NCI-H526 (cell line): ENCODE results near the gene CASP4.

Experiments used
- DNase-seq, 2 experiments: peaks; one replicate each; lab custom pipeline; 2025; lab: John Stamatoyannopoulos, UW

The CASP4 gene

DNA sequence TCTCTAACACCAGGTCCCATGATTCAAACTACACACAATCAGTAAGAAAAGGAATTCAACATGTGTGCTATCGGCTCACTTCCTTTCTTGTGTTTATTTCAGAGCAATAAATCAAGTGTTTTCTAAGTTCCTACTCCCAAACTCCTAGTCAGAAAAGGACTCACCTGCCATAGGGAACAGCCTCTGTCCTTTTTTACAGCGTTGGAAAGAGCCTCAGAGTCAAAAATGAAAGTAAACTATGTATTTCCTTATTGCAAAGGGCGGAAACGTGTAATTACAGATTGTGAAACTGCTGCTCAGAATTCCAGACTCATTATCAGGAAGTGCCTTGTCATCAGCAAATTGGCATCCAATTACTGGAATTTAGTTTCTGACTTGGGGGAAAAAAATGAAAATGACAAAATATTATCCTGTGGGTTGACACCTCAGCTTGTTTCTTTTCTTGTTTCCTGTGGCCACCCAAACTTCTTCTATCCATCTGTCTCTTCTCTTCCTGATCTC, at the start of gene CASP4:
TSS of gene CASP4 (minus strand) at position 220 of the 501 bp plus-strand sequence. CDS start at position 171, 49 bp downstream.
- peak in 1 of 2 experiments; percentile 13 for DNase-seq

DNA sequence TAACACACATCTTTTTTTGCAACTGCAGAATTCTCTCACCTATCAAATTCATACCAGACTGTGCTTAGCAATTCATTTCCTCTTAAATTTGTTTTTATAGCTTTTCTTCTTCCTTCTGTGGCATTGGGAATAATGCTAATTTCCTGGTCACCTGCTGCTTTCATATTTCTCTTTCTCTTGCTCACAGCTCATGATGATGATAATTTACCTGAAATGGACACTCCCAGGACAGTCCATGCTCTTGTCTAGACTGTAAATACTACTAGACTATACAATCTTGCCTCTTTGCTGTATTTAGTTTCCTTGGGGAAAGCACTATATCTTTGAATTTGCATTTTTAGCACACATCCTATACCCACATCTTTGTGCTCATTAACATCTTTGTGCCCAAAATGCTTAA, 39.1 kb upstream of the CASP4 start:
- DNase-seq, result no peak

DNA sequence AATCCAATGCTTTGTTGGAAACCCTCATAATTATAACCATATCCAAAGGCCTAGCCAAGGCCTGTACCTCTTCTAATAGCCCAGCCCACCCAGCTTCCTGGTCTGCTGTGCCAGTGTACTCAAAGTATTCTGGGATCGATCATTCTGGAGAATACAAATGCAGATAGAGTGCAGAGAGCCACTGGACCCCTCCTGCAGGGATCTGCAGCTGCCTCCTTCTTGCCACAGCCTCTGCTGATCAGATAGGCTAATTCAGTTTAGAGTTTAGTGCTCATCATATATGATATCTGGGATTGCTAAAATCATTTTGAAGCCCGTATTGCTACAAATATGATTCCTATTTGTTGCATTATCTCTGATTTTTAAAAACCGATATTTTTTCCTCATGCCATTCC, 37.1 kb upstream of the CASP4 start:
- no peak for DNase-seq

DNA sequence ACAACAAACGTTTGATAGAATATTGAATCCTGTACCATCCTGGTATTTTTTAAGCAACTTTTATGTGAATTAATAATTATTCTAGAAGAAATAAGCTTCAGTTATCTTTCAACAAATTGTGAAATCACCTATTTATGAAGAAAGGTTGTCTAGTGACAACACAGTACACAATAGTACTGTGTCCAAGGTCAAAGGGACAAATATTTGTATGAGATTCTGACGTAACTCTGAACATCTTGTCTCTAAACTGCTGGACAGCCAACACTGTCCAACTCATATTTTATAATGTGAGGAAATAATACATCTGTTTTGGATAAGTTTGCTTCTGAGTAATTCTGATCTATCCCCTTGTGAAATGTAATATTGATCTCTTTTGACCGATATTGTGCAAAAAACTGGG, 35.6 kb upstream of the CASP4 start:
- no peak for DNase-seq

DNA sequence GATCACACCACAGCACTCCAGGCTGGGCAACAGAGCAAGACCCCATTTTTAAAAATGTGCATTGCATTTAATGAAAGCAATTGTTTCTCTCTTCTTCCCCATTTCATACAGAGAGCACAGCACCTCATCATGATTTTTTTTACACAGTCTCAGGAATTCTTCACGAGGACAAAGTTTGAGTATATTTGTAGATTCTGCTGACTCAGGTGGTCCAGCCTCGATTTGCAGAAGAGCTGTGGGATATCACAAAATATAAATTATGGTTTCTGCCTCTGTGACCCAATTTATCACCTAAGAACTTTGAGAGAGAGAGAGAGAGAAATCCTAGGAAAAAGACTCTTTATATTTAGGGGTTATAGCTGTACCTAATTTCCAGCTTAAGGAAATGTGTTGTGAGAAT, 34.8 kb upstream of the CASP4 start:
- no peak for DNase-seq

DNA sequence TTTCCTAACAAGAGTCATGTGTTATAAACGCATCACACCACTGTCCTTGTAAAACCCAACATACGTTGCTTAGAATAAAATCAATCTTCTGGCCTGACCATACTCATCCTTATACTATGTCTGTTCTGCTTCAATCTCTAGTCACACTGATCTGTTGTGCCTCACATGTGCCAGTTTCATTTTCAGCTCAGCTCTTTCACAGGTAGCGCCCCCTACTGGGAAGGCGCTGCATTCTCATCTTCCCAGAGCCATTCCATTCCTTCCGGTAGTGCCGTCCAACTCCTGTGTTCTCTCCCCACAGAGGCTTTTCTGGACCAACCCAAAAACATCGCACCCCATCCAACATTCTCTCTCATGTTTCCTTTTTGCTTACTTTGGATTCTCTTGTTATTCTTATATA, 32.4 kb upstream of the CASP4 start:
- peak in 1 of 2 experiments; percentile 43 for DNase-seq

DNA sequence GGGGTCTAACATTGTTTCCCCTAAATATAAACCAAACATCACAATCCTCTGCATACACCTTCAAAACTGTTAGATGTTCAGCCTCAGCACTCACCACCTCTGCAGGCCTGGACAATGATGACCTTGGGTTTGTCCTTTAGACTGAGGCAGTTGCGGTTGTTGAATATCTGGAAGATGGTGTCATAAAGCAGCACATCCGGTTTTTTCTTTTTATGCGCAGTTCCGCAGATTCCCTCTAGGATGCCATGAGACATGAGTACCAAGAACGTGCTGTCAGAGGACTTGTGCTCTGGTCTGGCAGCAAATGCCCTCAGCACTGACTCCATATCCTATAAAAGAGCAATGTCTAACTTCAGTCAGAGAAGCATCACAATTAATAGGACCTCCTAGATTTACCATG, 31.8 kb upstream of the CASP4 start:
- peak; percentile 8 to 49 for DNase-seq

DNA sequence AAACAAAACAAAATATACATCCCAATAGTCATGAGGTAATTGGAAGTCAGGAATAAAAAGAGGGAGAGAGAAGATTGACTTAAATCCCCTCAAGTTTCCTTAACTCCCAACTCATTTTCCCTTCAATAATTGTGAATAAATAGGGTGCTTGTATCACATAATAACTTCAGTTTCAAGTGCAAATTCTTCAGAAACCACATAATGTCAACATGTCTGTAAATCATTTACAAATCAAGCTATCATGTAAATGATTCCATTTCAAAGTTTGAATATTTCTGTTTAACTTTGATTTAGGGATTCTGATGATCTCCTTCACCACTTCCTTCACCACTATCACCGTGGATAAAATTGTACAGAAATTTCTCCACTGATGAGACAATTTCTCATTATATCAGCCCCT, 31.3 kb upstream of the CASP4 start:
- DNase-seq, result no peak

DNA sequence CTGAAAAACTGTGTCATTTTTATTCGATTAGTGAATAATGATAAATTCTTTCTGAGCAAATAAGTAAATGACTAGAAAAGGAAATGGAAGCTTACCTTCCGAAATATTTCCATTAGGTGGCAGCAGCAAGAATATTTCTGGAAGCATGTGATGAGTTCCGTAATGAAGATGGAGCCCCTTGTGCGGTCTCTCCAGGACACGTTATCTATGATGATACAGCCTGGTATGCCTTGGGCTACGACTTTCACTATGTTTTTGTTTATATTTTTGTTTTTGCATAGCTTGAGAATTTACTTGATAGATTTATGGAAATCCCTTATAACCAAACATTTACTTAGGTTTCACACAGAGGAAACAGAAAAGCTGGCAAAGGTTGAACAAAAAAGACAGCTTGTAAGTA, 28.9 kb upstream of the CASP4 start:
- DNase-seq, result peak in 1 of 2 experiments; percentile 29

DNA sequence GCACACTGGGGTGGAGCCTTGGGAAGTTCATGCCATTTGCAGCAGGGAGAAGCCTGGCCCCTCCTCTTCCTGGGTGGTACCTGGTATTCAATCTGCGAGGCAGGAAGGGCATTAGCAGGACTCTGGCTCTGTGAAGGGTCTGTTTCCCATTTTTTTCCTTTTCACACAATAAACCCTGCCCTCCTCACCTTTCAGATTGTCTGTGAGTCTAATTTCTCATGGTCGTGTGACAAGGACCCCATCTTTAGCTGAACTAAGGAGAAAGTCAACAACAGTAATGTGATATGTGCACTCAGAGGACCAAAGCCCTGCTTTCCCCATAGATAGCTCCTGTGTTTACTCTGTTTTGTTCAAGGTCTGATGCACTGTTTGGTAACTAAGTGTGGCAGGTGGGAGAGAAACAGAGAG, 26.6 kb upstream of the CASP4 start:
- DNase-seq, result no peak

DNA sequence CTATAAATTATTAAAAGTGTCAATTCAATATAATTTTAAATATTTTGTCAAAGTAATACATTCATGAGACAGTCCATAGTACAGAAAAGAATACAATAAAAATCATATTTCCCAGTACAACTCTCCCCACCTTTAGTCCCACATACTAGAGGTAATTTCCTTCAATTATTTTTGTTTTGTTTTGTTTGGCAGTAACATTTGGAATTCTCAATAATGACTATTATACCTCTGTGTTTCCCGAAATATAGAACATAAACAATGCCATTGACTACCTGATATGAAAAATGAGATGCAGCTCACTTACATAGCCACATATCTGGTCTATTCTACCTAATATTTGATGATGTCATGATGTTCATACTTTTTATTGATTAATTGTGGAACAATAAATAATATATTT, 24.4 kb upstream of the CASP4 start:
- no peak for DNase-seq

DNA sequence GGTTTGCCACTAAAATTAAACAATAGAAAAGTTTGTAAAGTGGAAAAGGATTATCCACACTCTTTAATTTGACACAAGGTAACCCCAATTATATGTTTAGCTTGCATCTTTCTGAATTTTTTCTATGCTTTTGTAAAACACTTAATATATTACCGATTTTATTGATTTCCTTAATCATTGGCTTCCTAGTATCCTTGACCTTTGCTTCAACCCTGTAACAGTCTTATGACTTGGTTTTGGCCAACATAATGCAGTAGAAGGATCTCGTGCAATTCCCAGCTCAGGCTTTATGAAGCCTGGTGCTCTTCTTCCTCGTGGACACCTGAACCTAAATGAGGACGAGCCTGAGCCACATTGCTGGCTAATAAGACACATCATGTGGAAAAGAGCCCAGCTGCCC, 23.6 kb upstream of the CASP4 start:
- no peak for DNase-seq

DNA sequence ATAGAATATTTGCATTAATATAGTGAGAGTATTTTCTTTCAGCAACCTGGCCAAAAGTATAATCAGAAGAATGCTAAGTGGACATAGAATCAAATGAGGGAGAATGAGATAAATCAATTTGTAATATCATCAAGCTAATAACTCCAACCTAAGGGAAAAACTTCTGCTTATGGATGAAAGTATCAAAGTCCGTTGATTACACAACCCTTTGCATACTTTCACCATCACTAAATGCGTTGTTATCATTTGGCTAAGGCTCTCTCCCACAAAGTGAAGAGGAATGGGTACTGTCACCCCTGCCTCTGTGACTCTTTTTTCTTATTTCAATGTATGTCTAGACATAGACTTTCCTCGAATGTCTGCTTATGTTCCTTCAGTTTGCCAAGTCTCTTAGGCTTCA, 16.4 kb upstream of the CASP4 start:
- no peak for DNase-seq

DNA sequence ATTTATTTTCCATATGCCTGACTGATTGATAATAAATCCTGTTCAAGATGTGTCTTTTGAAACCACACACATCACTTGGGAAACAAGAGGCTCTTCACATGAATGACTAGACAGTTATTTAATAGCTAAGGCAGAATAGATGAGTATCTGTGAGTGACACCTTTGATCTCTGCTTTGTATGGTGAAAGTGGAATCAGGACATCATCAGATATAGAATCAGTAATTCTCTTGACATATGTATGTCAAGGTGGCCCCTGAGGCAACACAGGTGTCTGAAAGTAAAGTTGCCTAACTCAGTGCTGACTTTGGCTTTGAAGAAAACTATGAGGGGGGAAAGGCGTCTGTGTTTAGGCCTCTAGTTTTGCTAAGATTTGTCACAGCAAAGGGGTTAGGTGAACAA, 11.5 kb upstream of the CASP4 start:
- DNase-seq, result no peak

DNA sequence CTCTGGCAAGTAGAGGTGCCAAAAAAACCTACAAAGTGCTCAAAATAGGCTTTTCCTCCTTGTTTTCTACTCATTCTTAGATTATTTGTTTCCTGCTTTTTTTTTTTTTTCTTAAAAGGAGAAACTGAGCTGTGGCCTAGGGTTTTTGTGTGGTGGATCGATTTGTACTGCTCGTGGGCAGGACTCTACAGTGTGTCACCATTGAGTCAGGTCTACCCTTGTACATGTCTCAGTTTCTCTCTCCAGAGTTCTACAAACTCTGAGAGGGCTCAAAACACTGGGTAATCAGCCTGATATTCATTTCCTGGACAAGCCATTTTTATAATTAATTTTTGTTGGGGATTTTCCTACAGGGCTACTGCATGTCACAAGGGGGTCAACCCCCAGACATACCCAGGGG, 5.2 kb upstream of the CASP4 start:
- DNase-seq, result no peak

DNA sequence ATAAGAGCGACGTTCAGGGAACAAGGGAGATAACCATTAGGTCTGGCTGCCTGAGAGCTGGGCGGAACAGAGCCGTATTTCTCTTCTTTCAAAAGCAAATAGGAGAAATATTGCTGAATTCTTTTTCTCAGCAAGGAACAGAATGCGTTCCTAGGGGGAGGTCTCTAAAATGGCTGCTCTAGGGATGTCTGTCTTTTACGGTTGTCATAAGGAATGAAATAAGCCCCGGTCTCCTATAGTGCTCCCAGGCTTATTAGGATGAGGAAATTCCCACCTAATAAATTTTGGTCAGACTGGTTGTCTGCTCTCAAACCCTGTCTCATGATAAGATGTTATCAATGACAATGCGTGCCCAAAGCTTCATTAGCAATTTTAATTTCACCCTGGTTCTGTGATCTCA, 4.5 kb upstream of the CASP4 start:
- DNase-seq, result peak in 1 of 2 experiments; percentile 4

DNA sequence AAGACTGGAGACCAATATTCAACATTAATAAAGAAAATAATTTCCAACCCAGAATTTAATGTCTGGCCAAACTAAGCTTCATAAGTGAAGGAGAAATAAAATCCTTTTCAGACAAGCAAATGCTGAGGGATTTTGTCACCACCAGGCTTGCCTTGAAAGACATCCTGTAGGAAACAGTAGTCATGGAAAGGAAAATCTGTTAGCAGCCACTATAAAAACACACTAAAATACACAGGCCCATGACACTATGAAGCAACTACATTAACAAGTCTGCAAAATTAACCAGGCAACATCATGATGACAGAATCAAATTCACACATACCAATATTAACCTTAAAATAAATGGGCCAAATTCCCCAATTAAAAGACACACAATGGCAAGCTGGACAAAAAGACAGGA, 2.4 kb upstream of the CASP4 start:
- DNase-seq, result no peak

DNA sequence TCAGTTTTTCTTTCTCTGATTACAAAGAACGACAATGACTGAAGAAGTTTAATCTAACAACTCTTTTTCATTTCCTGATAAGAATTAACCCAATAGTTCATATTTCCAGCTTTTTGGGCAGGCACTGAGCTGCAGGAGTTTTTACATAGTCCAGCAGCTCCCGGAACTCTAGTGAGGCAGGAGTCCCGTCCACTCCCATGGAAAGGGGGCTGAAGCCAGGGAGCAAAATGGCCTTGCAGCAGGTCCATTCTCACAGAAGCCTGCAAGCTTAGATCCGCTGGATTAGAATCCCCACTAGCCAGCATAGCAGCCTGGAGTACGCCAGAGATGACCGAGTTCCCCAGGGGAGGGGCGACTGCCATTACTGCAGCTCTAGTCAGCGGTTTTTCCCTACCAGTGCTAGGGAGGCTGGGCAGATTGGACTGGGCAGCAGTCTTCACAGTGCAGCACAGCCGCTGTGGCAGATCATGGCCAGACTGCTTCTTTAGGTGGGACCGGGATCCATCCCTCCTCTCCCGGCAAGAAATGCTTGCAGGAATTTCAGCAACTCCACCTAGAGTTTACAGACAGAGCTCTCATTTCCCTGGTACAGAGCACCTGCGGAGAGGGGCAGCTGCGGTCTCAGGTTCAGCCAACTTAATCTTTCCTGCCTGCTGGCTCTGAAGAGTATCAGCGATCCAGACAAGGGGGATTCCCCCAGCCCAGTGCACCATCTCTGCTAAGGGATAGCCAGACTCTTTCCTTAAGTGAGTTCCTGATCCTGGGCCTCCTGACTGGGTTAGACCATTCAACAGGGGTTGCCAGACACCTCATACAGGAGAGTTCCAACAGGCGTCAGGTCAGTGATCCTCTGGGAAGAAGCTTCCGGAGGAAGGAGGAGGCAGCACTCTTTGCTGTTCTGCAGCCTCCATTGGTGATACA, 742 bp upstream of the CASP4 start:
- peak in 1 of 2 experiments; percentile 29 for DNase-seq

DNA sequence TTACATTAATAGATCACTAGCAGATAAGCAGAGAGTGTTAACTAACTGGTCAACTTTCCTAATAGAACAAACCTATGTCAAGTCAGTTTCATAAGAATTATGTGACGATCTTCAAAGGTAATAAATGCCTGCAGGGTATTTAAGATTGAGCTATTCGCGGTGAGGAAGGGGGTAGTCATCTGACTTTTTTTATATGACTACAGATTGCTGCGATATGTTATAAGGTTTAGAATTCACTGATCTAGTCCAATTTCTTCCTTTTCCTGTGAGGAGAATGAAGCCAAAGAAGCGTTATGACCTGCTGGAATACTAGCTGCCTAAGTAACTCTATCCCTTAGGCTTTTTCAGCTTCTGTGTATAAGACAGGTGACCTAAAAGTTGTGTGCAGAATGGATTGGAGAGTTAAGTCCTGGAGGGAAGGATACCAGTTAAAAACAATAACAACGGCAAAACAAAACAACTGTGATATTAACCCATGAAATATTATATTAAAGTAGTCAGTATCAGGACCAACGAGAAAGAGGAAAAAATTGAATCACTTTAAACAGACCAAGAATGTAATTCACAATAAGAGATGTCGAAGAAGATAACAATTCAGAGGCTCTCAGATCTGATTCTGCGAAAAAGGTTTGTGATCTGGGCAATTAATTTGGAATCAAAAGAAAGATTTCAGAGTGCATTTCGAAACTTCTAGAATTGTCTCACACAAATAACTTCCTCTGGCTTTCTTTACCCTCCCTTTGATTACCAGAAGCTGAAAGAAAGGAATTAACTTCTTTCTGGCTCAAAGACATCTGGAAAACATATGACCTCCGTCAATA, 630 bp downstream of the CASP4 start:
- no peak for DNase-seq

DNA sequence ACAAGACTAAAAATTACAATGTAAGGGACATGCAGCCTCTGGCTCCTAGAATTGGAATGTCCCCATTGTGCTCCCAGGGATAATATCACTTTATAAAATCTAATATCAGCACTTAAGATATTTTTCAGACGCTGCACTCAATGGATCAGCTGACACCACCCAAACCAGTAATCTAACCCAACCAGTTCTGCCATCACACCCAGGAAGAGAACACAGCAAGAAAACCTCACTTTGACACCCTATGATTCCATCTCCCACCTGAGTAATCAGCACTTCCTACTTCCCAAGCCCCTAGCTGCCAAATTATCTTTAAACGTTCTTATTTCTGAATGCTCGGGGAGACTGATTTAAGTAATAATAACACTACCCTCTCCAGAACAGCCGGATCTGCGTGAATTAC, 2.6 kb downstream of the CASP4 start:
- DNase-seq, result no peak

DNA sequence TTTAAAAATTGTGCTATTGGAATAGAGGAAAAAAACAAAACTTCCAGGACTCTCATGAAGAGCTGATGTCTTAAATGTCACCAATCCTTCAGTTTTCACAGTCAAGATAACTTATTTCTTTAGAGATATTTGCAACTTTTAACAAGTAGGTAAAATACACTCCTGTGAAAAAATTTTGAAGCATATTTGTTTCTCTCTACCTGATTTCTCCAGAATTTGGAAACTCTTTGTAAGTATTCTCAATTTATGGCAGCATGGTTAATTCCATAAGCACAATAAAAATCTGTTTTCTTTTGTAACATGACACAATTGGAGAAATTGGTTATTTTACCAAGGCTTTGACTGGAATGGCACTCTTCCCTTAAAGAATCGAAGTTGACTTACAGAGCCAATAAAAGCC, 4.1 kb downstream of the CASP4 start:
- DNase-seq, result no peak

DNA sequence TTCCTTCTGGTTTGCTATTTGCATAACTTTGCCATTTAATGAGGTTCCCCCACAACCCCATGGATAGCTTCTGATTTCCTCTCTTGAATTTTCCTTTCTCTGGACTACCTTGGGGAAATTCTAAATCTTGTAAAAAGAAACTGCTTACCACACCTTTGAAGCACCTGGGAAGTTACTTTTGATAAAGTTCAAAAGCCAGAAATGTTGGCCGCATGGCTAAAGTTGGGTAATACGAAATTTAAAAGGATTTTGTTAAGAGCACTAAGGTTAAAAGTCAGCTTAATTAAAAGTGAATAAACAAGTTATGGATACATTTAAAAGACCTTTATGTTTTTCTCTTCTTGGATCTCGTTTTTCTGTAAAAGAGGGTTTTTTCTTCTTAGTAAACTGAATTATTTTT, 5.5 kb downstream of the CASP4 start:
- DNase-seq, result no peak

DNA sequence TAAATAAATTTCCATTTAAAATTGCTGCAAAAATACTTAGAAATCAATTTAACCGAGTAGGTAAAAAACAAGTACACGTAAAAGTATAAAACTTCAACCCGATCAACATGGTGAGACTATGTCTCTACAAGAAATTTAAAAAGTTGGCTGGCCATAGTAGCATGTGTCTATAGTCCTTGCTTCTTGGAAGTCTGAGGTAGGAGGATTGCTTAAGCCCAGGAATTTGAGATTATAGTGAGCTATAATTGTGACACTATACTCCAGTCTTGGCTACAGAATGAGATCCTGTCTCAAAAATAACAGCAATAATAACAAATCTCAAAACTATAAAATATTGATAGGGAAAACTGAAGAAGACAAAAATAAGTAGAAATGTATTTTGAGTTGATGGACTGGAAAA, 11.1 kb downstream of the CASP4 start:
- no peak for DNase-seq
